ENCODE measurements around the gene LIPG.

LIPG gene

DNA sequence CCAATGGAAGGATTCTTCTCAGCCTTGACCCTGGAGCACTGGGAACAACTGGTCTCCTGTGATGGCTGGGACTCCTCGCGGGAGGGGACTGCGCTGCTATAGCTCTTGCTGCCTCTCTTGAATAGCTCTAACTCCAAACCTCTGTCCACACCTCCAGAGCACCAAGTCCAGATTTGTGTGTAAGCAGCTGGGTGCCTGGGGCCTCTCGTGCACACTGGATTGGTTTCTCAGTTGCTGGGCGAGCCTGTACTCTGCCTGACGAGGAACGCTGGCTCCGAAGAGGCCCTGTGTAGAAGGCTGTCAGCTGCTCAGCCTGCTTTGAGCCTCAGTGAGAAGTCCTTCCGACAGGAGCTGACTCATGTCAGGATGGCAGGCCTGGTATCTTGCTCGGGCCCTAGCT is 28.8 kb downstream of the LIPG start (continued):
- TF ChIP-seq, protein P1, sequence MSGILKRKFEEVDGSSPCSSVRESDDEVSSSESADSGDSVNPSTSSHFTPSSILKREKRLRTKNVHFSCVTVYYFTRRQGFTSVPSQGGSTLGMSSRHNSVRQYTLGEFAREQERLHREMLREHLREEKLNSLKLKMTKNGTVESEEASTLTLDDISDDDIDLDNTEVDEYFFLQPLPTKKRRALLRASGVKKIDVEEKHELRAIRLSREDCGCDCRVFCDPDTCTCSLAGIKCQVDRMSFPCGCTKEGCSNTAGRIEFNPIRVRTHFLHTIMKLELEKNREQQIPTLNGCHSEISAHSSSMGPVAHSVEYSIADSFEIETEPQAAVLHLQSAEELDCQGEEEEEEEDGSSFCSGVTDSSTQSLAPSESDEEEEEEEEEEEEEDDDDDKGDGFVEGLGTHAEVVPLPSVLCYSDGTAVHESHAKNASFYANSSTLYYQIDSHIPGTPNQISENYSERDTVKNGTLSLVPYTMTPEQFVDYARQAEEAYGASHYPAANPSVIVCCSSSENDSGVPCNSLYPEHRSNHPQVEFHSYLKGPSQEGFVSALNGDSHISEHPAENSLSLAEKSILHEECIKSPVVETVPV (CRISPR knock-in tag; IDR thresholded peaks at IDR 0.05), result no peak
- no peak for TF ChIP-seq ZNF70 (CRISPR knock-in tag; IDR thresholded peaks at IDR 0.05)
- TF ChIP-seq CSDC2 (CRISPR knock-in tag; IDR thresholded peaks at IDR 0.05), result no peak
- no peak for TF ChIP-seq GLIS3 (CRISPR knock-in tag; IDR thresholded peaks at IDR 0.05)
- no peak for TF ChIP-seq TOX (CRISPR knock-in tag; IDR thresholded peaks at IDR 0.05; ENCODE audit: borderline replicate concordance)

DNA sequence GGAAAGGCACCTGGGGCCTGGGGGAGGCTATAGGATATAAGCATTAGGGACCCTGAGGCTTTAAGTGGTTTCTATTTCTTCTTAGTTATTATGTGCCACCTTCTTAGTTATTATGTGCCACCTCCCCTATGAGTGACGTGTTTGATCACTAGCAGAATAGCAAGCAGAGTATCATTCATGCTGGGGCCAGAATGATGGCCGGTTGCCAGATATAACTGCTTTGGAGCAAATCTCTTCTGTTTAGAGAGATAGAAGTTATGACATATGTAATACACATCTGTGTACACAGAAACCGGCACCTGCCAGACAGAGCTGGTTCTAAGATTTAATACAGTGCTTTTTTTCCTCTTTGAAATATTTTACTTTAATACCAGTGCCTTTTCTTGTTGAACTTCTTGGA is 29.4 kb downstream of the LIPG start:
- TF ChIP-seq ESRRG (CRISPR knock-in tag; IDR thresholded peaks at IDR 0.05) (no peak), OSR1 (CRISPR knock-in tag; IDR thresholded peaks at IDR 0.05) (no peak), ISL1 (CRISPR knock-in tag; IDR thresholded peaks at IDR 0.05) (no peak), GLIS3 (CRISPR knock-in tag; IDR thresholded peaks at IDR 0.05) (no peak), SNAI2 (CRISPR knock-in tag; IDR thresholded peaks at IDR 0.05) (no peak), ZNF70 (CRISPR knock-in tag; IDR thresholded peaks at IDR 0.05) (no peak), ARNTL (CRISPR knock-in tag; IDR thresholded peaks at IDR 0.05; ENCODE audit: borderline replicate concordance, low read depth) (no peak), BACH2 (CRISPR knock-in tag; IDR thresholded peaks at IDR 0.05; ENCODE audit: borderline replicate concordance) (no peak), ZNF8 (CRISPR knock-in tag; IDR thresholded peaks at IDR 0.05) (no peak), ZNF565 (CRISPR knock-in tag; conservative IDR thresholded peaks at IDR 0.05; ENCODE audit: low read depth) (no peak), PPARA (CRISPR knock-in tag; IDR thresholded peaks at IDR 0.05; ENCODE audit: borderline replicate concordance) (no peak), ZFP3 (CRISPR knock-in tag; IDR thresholded peaks at IDR 0.05) (no peak), TOX (CRISPR knock-in tag; IDR thresholded peaks at IDR 0.05; ENCODE audit: borderline replicate concordance) (no peak), PATZ1 (CRISPR knock-in tag; IDR thresholded peaks at IDR 0.05; ENCODE audit: borderline replicate concordance) (no peak), CSDC2 (CRISPR knock-in tag; IDR thresholded peaks at IDR 0.05) (no peak)
- TF ChIP-seq, protein P1 (CRISPR knock-in tag; IDR thresholded peaks at IDR 0.05), result no peak
- TF ChIP-seq, protein P2, sequence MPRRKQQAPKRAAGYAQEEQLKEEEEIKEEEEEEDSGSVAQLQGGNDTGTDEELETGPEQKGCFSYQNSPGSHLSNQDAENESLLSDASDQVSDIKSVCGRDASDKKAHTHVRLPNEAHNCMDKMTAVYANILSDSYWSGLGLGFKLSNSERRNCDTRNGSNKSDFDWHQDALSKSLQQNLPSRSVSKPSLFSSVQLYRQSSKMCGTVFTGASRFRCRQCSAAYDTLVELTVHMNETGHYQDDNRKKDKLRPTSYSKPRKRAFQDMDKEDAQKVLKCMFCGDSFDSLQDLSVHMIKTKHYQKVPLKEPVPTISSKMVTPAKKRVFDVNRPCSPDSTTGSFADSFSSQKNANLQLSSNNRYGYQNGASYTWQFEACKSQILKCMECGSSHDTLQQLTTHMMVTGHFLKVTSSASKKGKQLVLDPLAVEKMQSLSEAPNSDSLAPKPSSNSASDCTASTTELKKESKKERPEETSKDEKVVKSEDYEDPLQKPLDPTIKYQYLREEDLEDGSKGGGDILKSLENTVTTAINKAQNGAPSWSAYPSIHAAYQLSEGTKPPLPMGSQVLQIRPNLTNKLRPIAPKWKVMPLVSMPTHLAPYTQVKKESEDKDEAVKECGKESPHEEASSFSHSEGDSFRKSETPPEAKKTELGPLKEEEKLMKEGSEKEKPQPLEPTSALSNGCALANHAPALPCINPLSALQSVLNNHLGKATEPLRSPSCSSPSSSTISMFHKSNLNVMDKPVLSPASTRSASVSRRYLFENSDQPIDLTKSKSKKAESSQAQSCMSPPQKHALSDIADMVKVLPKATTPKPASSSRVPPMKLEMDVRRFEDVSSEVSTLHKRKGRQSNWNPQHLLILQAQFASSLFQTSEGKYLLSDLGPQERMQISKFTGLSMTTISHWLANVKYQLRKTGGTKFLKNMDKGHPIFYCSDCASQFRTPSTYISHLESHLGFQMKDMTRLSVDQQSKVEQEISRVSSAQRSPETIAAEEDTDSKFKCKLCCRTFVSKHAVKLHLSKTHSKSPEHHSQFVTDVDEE (CRISPR knock-in tag; IDR thresholded peaks at IDR 0.05), result no peak
- TF ChIP-seq, protein P3, sequence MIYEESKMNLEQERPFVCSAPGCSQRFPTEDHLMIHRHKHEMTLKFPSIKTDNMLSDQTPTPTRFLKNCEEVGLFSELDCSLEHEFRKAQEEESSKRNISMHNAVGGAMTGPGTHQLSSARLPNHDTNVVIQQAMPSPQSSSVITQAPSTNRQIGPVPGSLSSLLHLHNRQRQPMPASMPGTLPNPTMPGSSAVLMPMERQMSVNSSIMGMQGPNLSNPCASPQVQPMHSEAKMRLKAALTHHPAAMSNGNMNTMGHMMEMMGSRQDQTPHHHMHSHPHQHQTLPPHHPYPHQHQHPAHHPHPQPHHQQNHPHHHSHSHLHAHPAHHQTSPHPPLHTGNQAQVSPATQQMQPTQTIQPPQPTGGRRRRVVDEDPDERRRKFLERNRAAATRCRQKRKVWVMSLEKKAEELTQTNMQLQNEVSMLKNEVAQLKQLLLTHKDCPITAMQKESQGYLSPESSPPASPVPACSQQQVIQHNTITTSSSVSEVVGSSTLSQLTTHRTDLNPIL (CRISPR knock-in tag; IDR thresholded peaks at IDR 0.05; ENCODE audit: low read depth), result no peak
- no peak for ATAC-seq

- no peak for ATAC-seq
- no peak for TF ChIP-seq POU6F1 (CRISPR knock-in tag; IDR thresholded peaks at IDR 0.05; ENCODE audit: borderline replicate concordance, low read depth)
- TF ChIP-seq ZNF565 (CRISPR knock-in tag; conservative IDR thresholded peaks at IDR 0.05; ENCODE audit: low read depth), result no peak
- TF ChIP-seq TCF4 (CRISPR knock-in tag; IDR thresholded peaks at IDR 0.05; ENCODE audit: borderline replicate concordance), result no peak
- no peak for TF ChIP-seq CSDC2 (CRISPR knock-in tag; IDR thresholded peaks at IDR 0.05)
- TF ChIP-seq ZFP3 (CRISPR knock-in tag; IDR thresholded peaks at IDR 0.05), result no peak
- TF ChIP-seq, protein P3 (CRISPR knock-in tag; IDR thresholded peaks at IDR 0.05; ENCODE audit: low read depth), result no peak
- TF ChIP-seq RARB (CRISPR knock-in tag; IDR thresholded peaks at IDR 0.05), result no peak
- TF ChIP-seq ZNF8 (CRISPR knock-in tag; IDR thresholded peaks at IDR 0.05), result no peak
- TF ChIP-seq TOX (CRISPR knock-in tag; IDR thresholded peaks at IDR 0.05; ENCODE audit: borderline replicate concordance), result no peak
- no peak for TF ChIP-seq PPARA (CRISPR knock-in tag; IDR thresholded peaks at IDR 0.05; ENCODE audit: borderline replicate concordance)
- TF ChIP-seq, protein P1 (CRISPR knock-in tag; IDR thresholded peaks at IDR 0.05), result no peak
These were observed 29.9 kb downstream of the LIPG start for GRCh38 chr18:49591775-49592174.

Data from SK-N-SH treated with all-trans-retinoic acid at 6 μM for 48 hours (cell line).